Common myeloid progenitor, CD34-positive (primary cell): Measurements from ENCODE around the gene GAK.

Experiments
- CTCF ChIA-PET: fragments of 350-600 bp; sonication (Branson Sonifier 250); formaldehyde crosslinking; loops from one replicate; lab custom pipeline; 2021; ENCODE audit warnings: antibody characterized with exemption; lab: Charles Lee
- POLR2A ChIA-PET: fragments of 350-600 bp; sonication (Branson Sonifier 250); formaldehyde crosslinking; loops from one replicate; lab custom pipeline; 2021; ENCODE audit warnings: antibody characterized with exemption; lab: Charles Lee
- DNase-seq, 3 donors: peaks; one replicate each; pipeline versions ENCODE4 v3.0.0 to v3.0.0-alpha.2; 2013
- H3K27ac ChIP-seq, 2 experiments: 1 replicate in 1 of 2; 2 replicates in 1 of 2; pipeline ENCODE4 v1.7.0; 2013; ENCODE audit warnings: inconsistent platforms in 2 of 2, low read length in 2 of 2, mild to moderate bottlenecking in 2 of 2, low read depth in 1 of 2, moderate library complexity in 1 of 2; ENCODE audit not compliant: severe bottlenecking in 2 of 2, insufficient read depth in 1 of 2, poor library complexity in 1 of 2
- H3K27me3 ChIP-seq, 5 experiments: replicated peaks in 2 of 5; 1 replicate in 3 of 5; 2 replicates in 2 of 5; pipeline versions ENCODE4 v1.6.1 to v1.7.0; 2013; ENCODE audit warnings: low read length in 4 of 5, mild to moderate bottlenecking in 2 of 5, moderate library complexity in 2 of 5, inconsistent platforms in 1 of 5; ENCODE audit not compliant: insufficient read depth in 5 of 5, control insufficient read depth in 4 of 5
- H3K36me3 ChIP-seq, 4 experiments: 1 replicate in 2 of 4; 2 replicates in 2 of 4; pipeline versions ENCODE4 v1.6.1 to v1.7.0; 2013; ENCODE audit warnings: low read length in 3 of 4, control low read depth in 1 of 4, mild to moderate bottlenecking in 1 of 4; ENCODE audit not compliant: control insufficient read depth in 4 of 4, insufficient read depth in 4 of 4
- H3K4me1 ChIP-seq, 4 experiments: 1 replicate in 3 of 4; 2 replicates in 1 of 4; pipeline versions ENCODE4 v1.6.1 to v1.7.1; 2013; ENCODE audit warnings: low read length in 3 of 4, mild to moderate bottlenecking in 3 of 4, control low read depth in 1 of 4, inconsistent platforms in 1 of 4, moderate library complexity in 1 of 4; ENCODE audit not compliant: control insufficient read depth in 4 of 4, insufficient read depth in 4 of 4; ENCODE audit errors: control extremely low read depth in 1 of 4
- H3K4me3 ChIP-seq, 7 experiments: 1 replicate in 4 of 7; 2 replicates in 3 of 7; pipeline versions ENCODE4 v1.5.1 to v1.7.0; 2013; ENCODE audit warnings: mild to moderate bottlenecking in 7 of 7, low read length in 6 of 7, moderate library complexity in 6 of 7, inconsistent platforms in 2 of 7, low read depth in 2 of 7, control low read depth in 1 of 7; ENCODE audit not compliant: insufficient read depth in 4 of 7, control insufficient read depth in 1 of 7; ENCODE audit errors: extremely low read depth in 1 of 7
- H3K9me3 ChIP-seq, 5 experiments: 1 replicate in 4 of 5; 2 replicates in 1 of 5; pipeline versions ENCODE4 v1.6.1 to v1.7.1; 2013; ENCODE audit warnings: low read length in 4 of 5, mild to moderate bottlenecking in 2 of 5, inconsistent platforms in 1 of 5, low read depth in 1 of 5, moderate library complexity in 1 of 5; ENCODE audit not compliant: control insufficient read depth in 4 of 5, insufficient read depth in 2 of 5; ENCODE audit errors: control extremely low read depth in 1 of 5
- WGBS: methylation state at CpG from one replicate; pipeline ENCODE4 v1.1.5; 2013; ENCODE audit not compliant: insufficient coverage; 5-methylcytosine and 5-hydroxymethylcytosine counted together

The GAK gene

DNA sequence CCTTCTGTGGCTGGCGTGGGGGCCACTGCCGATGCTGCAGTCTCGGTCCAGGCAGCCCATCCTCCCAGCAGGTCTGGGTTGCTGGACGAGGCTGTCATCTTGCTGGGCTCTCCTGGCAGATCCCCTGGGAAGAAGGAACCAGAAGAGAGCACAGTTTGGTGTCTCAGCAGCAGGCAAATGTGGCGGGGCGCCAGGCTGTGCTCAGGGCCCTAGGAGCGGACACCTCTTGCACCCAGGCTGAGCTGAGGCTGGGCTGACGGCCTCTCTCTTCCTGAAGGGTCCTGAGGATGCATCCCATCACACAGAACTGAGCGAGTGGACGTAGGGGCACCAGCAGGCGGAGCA lies 67.0 kb downstream of the GAK start:
- H3K36me3 ChIP-seq: peaks cover 21 to 93% (median 65%) of the 10 kb centered on the region in 4 experiments
- CTCF ChIA-PET: no interaction called here
- WGBS: 99% methylated on average over 8 of the region's 11 CpGs

DNA sequence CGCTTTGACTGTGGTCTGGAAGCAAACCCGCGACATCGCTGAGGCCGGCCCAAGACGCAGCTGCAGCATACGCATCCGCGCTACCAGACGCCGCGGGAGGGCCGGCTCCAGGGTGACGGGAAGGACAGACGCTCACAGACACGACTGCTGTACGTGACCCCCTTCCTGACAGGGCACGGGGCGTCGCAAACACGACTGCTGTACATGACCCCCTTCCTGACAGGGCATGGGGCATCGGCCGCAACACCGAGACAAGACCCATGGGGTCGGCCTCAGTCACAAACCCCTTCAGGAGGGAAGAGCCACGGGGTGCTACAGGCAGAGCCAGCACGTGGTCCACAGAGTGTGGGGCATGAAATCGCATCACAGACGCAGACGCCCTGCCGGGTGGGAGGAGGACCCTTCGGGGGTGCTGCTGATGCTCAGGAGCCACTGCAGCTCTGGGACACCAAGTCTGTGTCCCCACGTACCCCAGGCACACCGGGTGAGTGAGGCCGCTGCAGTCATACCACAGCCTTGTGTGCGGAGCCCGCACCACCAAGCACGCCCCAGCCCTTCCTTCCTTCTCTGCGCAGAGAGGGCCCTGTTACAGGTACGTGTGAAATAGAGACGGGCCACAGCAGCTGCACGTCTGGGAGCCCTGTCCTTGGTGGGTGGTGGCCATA lies 67.5 kb downstream of the GAK start:
- H3K4me3 ChIP-seq: no peak overlapping the region
- no peak for DNase-seq
- CTCF ChIA-PET: no interaction called here
- peaks cover 20 to 92% (median 64%) of the 10 kb centered on the region in 4 experiments for H3K36me3 ChIP-seq
- POLR2A ChIA-PET: no interaction called here
- no peaks in the 10 kb centered on the region for H3K4me1 ChIP-seq
- H3K9me3 ChIP-seq: peaks cover 0 to 8% (median 0%) of the 10 kb centered on the region in 5 experiments
- H3K27me3 ChIP-seq: no peaks in the 10 kb centered on the region
- no peak overlapping the region for H3K27ac ChIP-seq
- 97% methylated on average over 41 of the region's 42 CpGs for WGBS

More for the DNA sequence above, 67.0 kb downstream of the GAK start:
- no peak for DNase-seq
- Histone ChIP-seq H3K9me3 (peaks cover 0 to 12% (median 0%) of the 10 kb centered on the region in 5 experiments), H3K27me3 (no peaks in the 10 kb centered on the region), H3K4me3 (no peak overlapping the region), H3K4me1 (no peaks in the 10 kb centered on the region), H3K27ac (no peak overlapping the region)
- POLR2A ChIA-PET: no interaction called here

DNA sequence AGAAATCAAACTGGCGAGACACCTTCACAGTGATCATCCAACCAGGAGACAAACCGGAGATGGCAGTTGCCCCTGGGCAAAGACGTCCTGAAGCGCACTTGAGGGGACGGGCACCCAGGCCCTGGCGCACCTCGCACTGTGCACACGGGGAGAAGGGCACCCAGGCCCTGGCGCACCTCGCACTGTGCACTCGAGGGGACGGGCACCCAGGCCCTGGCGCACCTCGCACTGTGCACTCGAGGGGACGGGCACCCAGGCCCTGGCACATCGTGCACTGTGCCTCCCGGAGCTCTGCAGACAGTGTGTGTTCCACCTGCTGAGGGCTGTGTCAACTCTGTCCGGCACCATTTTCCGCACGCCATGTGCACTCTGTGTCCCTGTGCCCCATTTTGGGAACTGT lies 71.6 kb downstream of the GAK start:
- POLR2A ChIA-PET: interaction anchor here (0.7 kb wide), 1 partner anchor 83 kb away, joined by 3 read pairs; no protein-coding TSS in a partner anchor
- CTCF ChIA-PET: no interaction called here
- Histone ChIP-seq H3K36me3 (peaks cover 16 to 90% (median 58%) of the 10 kb centered on the region in 4 experiments), H3K9me3 (peaks cover 0 to 7% (median 0%) of the 10 kb centered on the region in 5 experiments), H3K27ac (no peak overlapping the region), H3K27me3 (no peaks in the 10 kb centered on the region), H3K4me1 (no peaks in the 10 kb centered on the region), H3K4me3 (no peak overlapping the region)
- no peak for DNase-seq
- WGBS: over 99% methylated on average over 21 of the region's 21 CpGs

DNA sequence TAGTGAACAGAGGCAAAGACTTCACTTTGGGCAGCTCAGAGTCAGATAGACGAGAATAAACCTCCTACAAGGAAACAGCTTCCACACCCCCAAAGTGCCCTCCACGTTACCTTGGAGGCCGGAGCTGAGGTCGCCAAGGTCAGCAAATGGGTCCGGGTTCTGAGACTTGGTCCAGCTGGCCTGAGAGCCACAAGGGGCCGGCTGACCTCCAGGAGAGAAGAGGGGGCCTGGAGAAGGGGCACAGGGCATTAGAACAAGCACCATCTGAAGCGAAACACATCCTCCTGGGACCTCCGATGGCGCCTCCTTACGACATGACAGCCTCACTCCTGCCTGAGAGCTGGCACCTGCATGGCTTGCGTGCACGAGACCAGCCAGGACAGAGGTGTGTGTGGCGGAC lies 72.6 kb downstream of the GAK start:
- H3K4me3 ChIP-seq: no peak overlapping the region
- H3K4me1 ChIP-seq: no peaks in the 10 kb centered on the region
- no peak for DNase-seq
- POLR2A ChIA-PET: no interaction called here
- 99% methylated on average over 13 of the region's 13 CpGs for WGBS
- CTCF ChIA-PET: interaction anchor here (0.8 kb wide), 1 partner anchor 14 kb away, joined by 3 read pairs; no protein-coding TSS in a partner anchor
- peaks cover 0 to 7% (median 0%) of the 10 kb centered on the region in 5 experiments for H3K9me3 ChIP-seq
- no peaks in the 10 kb centered on the region for H3K27me3 ChIP-seq
- H3K36me3 ChIP-seq: peaks cover 18 to 79% (median 59%) of the 10 kb centered on the region in 4 experiments
- no peak overlapping the region for H3K27ac ChIP-seq

DNA sequence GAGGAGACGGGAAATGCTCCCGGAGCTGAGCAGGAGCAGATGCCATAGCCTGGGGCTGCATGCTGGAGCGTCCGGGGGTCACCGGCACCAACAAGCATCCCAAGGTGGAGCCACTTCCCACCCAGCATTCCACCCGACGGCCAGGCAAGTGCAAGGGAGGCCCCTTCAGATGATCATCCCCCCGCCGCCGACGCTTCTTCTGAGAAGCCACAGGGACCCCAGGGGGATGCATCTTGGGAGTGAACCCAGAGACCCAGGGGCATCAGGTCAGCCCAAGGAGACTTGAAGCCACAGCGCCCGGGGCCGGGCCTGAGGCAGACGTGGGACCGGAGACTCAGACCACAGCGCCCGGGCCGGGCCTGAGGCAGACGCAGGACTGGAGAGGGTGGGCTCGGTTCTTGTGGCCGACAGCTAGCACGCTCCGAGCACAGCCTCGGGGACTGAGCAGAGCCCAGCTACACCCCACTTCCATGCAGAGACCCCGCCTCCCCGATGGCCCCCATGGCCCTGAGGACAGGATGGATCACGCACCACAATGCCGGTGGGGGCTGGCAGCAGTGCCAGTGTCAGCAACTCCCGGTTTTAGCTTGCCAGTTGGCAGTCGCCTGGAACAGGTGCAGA lies 73.2 kb downstream of the GAK start:
- H3K9me3 ChIP-seq: peaks cover 0 to 7% (median 0%) of the 10 kb centered on the region in 5 experiments
- no peaks in the 10 kb centered on the region for H3K4me1 ChIP-seq
- WGBS: over 99% methylated on average over 28 of the region's 31 CpGs
- ChIA-PET CTCF (interaction anchor here (0.8 to 1.2 kb wide), 2 partner anchors 14 kb away, joined by 3 read pairs; no protein-coding TSS in a partner anchor), POLR2A (no interaction called here)
- H3K27me3 ChIP-seq: no peaks in the 10 kb centered on the region
- H3K36me3 ChIP-seq: peaks cover 16 to 78% (median 59%) of the 10 kb centered on the region in 4 experiments
- H3K4me3 ChIP-seq: no peak overlapping the region
- DNase-seq: no peak
- H3K27ac ChIP-seq: no peak overlapping the region

DNA sequence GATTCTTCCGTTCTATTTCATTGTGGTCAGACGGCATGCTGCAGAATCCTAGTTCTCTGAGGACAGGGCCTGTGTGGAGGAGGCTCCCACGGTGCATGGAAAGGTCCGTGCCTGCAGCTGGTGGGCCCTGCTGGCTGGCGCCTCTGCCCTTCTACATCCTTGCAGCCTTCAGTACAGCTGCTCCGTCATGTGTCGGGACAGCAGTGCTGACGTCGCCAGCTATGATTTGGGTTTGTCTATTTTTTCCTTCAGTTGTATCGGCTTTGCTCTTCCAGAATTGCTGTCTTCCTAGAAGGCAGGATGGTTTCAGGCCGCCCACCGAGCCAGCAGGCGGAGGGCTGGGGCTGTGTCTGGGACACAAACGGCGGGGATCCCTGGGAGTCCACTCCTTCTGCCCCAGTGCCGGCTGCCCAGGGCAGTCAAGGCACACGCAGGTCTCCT lies 74.1 kb downstream of the GAK start:
- Histone ChIP-seq H3K36me3 (peaks cover 12 to 75% (median 55%) of the 10 kb centered on the region in 4 experiments), H3K9me3 (peaks cover 0 to 5% (median 0%) of the 10 kb centered on the region in 5 experiments), H3K27ac (no peak overlapping the region), H3K27me3 (no peaks in the 10 kb centered on the region), H3K4me3 (no peak overlapping the region), H3K4me1 (no peaks in the 10 kb centered on the region)
- DNase-seq: no peak
- CTCF ChIA-PET: interaction anchor here (1.2 kb wide), 1 partner anchor 13 kb away, joined by 3 read pairs; no protein-coding TSS in a partner anchor
- whole genome bisulfite sequencing: 98% methylated on average over 16 of the region's 17 CpGs
- POLR2A ChIA-PET: interaction anchor here (0.8 kb wide), 1 partner anchor 803 kb away, joined by 3 read pairs; no protein-coding TSS in a partner anchor

DNA sequence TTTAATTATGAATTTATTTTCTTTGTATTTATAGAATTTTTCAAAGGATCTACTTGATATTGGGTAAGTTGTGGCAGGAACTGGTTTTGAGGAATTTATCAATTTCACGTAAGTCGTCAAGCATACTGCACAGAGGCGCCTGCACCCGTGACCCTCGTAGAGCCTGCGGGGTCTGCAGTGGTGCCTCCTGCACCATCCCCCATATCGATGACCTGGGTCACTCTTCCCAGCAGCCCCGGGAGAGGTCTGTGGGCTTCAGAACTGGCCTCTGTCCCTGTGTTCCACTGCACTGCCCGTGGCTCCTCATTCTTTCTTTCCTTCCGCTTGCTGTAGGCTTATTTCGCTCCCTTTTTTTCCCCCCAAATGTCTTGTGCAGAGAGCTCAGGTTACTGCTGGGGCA lies 74.7 kb downstream of the GAK start:
- Histone ChIP-seq H3K9me3 (peaks cover 0 to under 1% (median 0%) of the 10 kb centered on the region in 5 experiments), H3K4me3 (no peak overlapping the region), H3K27ac (no peak overlapping the region), H3K36me3 (peaks cover 12 to 69% (median 53%) of the 10 kb centered on the region in 4 experiments), H3K27me3 (no peaks in the 10 kb centered on the region), H3K4me1 (no peaks in the 10 kb centered on the region)
- WGBS: 94% methylated on average over 11 of the region's 11 CpGs
- no peak for DNase-seq
- ChIA-PET CTCF (no interaction called here), POLR2A (interaction anchor here (0.8 kb wide), 1 partner anchor 802 kb away, joined by 3 read pairs; no protein-coding TSS in a partner anchor)
